Measurements from ENCODE around the gene RABGAP1L. TPM values are rescaled to one million over a fixed set of nuclear protein-coding genes. Genes with fewer than 3 reads are reported as not detected.

RABGAP1L gene
- total RNA-seq, 1 experiment from 2014 or later, result 29.3 TPM

DNA sequence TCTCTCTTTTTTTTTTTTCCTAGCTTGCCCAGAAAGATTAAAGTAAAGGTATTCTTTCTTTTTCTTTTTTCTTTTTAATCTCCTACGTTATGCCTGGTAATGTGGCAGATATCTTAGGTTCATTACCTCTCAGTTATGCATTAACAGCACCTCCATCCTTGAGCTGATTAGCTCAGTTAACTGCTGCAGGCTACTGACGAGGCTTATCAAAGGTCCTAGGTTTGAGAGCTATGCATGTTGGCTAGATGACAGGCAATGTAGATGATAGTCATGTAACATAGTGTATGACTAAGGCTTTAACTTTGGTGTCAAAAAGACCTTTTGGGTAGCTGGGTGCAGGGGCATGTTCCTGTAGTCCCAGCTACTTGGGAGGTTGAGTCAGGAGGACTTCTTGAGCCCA is 786.7 kb downstream of the RABGAP1L start:
- no peak overlapping the region for H3K4me3 ChIP-seq (replicated peaks in 1 of 2; ENCODE audit: low read depth in 1 of 2, low read length in 2 of 2)
- no peaks in the 10 kb centered on the region for H4K20me1 ChIP-seq (ENCODE audit: insufficient read depth)
- no peaks in the 10 kb centered on the region for H3K9me2 ChIP-seq (ENCODE audit: insufficient read depth)
- no peak overlapping the region for H3K4me2 ChIP-seq (ENCODE audit: low read length)
- ChIA-PET CTCF (no interaction called here), POLR2A (no interaction called here), RAD21 (ENCODE audit: low non-redundant PET in 1 of 2, low total read pairs in 2 of 2, uncharacterized antibody in 2 of 2, unreplicated experiment in 2 of 2) (interaction anchor here in 1 of 2 experiments (0.5 kb wide), 1 partner anchor 21 kb away, joined by 4 read pairs; no protein-coding TSS in a partner anchor)
- intact Hi-C loops (cut with micrococcal nuclease), result no loop called here
- no peaks in the 10 kb centered on the region for H3K27me3 ChIP-seq (ENCODE audit: insufficient read depth, low read length)
- no peak for ATAC-seq
- H3K9me3 ChIP-seq (ENCODE audit: control insufficient read depth in 1 of 2, insufficient read depth in 1 of 2, low read depth in 1 of 2, low read length in 2 of 2), result no peaks in the 10 kb centered on the region
- DNase-seq (ENCODE audit: low read depth, low spot score), result no peak
- H2AFZ ChIP-seq (ENCODE audit: low read depth, low read length, poor library complexity, severe bottlenecking), result no peak overlapping the region
- no peak overlapping the region for H3K27ac ChIP-seq (ENCODE audit: low read depth, low read length)
- TF ChIP-seq CBX3 (IDR thresholded peaks at IDR 0.05; ENCODE audit: low read depth) (no peak), ZFX (IDR thresholded peaks at IDR 0.05) (no peak), FOSL1 (IDR thresholded peaks at IDR 0.05; ENCODE audit: low read depth) (no peak), SRF (IDR thresholded peaks at IDR 0.05; ENCODE audit: low read depth) (no peak), JUND (IDR thresholded peaks at IDR 0.05) (no peak), SP1 (IDR thresholded peaks at IDR 0.05; ENCODE audit: low read depth) (no peak), POLR2A (IDR thresholded peaks at IDR 0.05; ENCODE audit: borderline replicate concordance, extremely low read depth, insufficient read depth, insufficient read length) (no peak), SIN3A (IDR thresholded peaks at IDR 0.05; ENCODE audit: low read depth) (no peak), ELF1 (IDR thresholded peaks at IDR 0.05; ENCODE audit: borderline replicate concordance, low read depth) (no peak), EZH2 (IDR thresholded peaks at IDR 0.05) (no peak)
- TF ChIP-seq, protein P1, sequence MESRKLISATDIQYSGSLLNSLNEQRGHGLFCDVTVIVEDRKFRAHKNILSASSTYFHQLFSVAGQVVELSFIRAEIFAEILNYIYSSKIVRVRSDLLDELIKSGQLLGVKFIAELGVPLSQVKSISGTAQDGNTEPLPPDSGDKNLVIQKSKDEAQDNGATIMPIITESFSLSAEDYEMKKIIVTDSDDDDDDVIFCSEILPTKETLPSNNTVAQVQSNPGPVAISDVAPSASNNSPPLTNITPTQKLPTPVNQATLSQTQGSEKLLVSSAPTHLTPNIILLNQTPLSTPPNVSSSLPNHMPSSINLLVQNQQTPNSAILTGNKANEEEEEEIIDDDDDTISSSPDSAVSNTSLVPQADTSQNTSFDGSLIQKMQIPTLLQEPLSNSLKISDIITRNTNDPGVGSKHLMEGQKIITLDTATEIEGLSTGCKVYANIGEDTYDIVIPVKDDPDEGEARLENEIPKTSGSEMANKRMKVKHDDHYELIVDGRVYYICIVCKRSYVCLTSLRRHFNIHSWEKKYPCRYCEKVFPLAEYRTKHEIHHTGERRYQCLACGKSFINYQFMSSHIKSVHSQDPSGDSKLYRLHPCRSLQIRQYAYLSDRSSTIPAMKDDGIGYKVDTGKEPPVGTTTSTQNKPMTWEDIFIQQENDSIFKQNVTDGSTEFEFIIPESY (IDR thresholded peaks at IDR 0.05; ENCODE audit: extremely low read depth, insufficient replicate concordance, low read length), result no peak
- TF ChIP-seq, protein P2, sequence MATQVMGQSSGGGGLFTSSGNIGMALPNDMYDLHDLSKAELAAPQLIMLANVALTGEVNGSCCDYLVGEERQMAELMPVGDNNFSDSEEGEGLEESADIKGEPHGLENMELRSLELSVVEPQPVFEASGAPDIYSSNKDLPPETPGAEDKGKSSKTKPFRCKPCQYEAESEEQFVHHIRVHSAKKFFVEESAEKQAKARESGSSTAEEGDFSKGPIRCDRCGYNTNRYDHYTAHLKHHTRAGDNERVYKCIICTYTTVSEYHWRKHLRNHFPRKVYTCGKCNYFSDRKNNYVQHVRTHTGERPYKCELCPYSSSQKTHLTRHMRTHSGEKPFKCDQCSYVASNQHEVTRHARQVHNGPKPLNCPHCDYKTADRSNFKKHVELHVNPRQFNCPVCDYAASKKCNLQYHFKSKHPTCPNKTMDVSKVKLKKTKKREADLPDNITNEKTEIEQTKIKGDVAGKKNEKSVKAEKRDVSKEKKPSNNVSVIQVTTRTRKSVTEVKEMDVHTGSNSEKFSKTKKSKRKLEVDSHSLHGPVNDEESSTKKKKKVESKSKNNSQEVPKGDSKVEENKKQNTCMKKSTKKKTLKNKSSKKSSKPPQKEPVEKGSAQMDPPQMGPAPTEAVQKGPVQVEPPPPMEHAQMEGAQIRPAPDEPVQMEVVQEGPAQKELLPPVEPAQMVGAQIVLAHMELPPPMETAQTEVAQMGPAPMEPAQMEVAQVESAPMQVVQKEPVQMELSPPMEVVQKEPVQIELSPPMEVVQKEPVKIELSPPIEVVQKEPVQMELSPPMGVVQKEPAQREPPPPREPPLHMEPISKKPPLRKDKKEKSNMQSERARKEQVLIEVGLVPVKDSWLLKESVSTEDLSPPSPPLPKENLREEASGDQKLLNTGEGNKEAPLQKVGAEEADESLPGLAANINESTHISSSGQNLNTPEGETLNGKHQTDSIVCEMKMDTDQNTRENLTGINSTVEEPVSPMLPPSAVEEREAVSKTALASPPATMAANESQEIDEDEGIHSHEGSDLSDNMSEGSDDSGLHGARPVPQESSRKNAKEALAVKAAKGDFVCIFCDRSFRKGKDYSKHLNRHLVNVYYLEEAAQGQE (IDR thresholded peaks at IDR 0.05; ENCODE audit: low read depth), result no peak
- H3K79me2 ChIP-seq (ENCODE audit: insufficient read depth, low read length), result no peaks in the 10 kb centered on the region
- H3K36me3 ChIP-seq (ENCODE audit: control insufficient read depth in 1 of 2, insufficient read depth in 2 of 2, low read length in 2 of 2), result no peaks in the 10 kb centered on the region
- H3K9ac ChIP-seq (ENCODE audit: low read length), result no peak overlapping the region
- no peaks in the 10 kb centered on the region for H3K4me1 ChIP-seq (ENCODE audit: control insufficient read depth in 1 of 2, insufficient read depth in 2 of 2, low read length in 2 of 2)
- no TSS peak for BruUV-seq (replicated peaks)

Measured in HCT116 (cell line).